HUES48 (cell line): ENCODE data around the gene TLE1.
"Not testable (repeated sequence)": the region's sequence is repeated elsewhere in the genome, so short reads cannot be mapped to it uniquely, and the experiment has no call there.

Experiments
- H3K27ac ChIP-seq: one replicate; pipeline ENCODE4 v1.7.0; 2013; ENCODE audit warnings: low read depth, low read length, inconsistent platforms
- H3K27me3 ChIP-seq: 2 replicates; pipeline ENCODE4 v1.6.1; 2013; ENCODE audit warnings: mild to moderate bottlenecking, low read length; ENCODE audit not compliant: control insufficient read depth, insufficient read depth
- H3K36me3 ChIP-seq: 2 replicates; pipeline ENCODE4 v1.6.1; 2013; ENCODE audit warnings: low read length; ENCODE audit not compliant: control insufficient read depth, insufficient read depth
- H3K4me1 ChIP-seq: 2 replicates; pipeline ENCODE4 v1.6.1; 2013; ENCODE audit warnings: mild to moderate bottlenecking, low read length; ENCODE audit not compliant: control insufficient read depth, insufficient read depth
- H3K4me3 ChIP-seq: 2 replicates; pipeline ENCODE4 v1.5.1; 2013; ENCODE audit warnings: mild to moderate bottlenecking, low read depth, low read length
- H3K9ac ChIP-seq: 2 replicates; pipeline ENCODE4 v1.6.1; 2013; ENCODE audit warnings: mild to moderate bottlenecking, low read depth, low read length, moderate library complexity
- H3K9me3 ChIP-seq: 2 replicates; pipeline ENCODE4 v1.6.1; 2013; ENCODE audit warnings: low read length; ENCODE audit not compliant: control insufficient read depth, insufficient read depth

The TLE1 gene

DNA sequence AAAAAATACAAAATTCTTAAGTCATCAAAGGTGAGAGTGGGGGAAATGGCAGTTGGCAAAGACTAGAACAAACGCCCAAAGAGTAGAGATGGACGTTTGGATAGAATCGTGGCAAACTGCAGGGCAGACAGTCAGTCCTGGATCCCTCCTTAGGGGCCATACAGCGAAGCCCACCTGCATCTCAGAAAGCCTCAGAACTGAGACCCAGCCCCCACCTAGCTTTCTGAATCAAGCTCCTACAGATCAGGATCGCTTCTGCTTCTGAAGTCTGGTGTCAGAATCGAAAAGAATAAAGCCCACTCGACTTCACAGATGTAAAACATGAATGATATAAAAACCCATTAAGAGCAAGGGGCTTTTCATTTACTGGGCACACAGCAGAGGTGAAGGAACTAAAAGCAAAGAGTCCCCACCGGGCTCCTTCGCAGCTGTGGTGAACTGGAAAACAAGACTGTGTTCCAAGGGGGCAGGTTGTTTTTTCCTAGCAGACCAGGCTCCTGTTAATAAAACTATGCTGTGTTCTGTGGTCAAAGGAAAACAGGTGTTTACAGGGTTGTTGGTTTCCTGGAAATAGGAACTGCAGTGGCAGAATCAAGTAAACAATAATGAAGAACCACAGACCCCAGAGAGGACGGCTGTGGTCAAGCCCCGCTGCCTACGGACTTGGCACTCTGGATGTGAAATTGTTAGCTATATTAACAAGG lies 91.8 kb downstream of the TLE1 start:
- Histone ChIP-seq H3K27ac (peak overlapping the region; percentile 34), H3K9ac (no peak overlapping the region), H3K9me3 (no peaks in the 10 kb centered on the region), H3K4me1 (peaks cover 80% of the 10 kb centered on the region), H3K4me3 (no peak overlapping the region), H3K27me3 (0 out of 2 replicates have a peak, but pooled peaks cover 5% of the 10 kb centered on the region), H3K36me3 (peaks cover 22% of the 10 kb centered on the region)

- peak overlapping the region; percentile 15; the same call in 1 of the 2 replicates for H3K4me3 ChIP-seq
- peaks cover 73% of the 10 kb centered on the region for H3K4me1 ChIP-seq
- no peak overlapping the region for H3K9ac ChIP-seq
- H3K27ac ChIP-seq: peak overlapping the region; percentile 80
- H3K9me3 ChIP-seq: no peaks in the 10 kb centered on the region
- peaks cover 21% of the 10 kb centered on the region for H3K36me3 ChIP-seq
- 0 out of 2 replicates have a peak, but pooled peaks cover 5% of the 10 kb centered on the region for H3K27me3 ChIP-seq
Measured at GRCh38 chr9:81596679-81597418, 92.5 kb downstream of the TLE1 start.

GRCh38 chr9:81595887-81596543 lies 93.3 kb downstream of the TLE1 start:
- peak overlapping the region; percentile 80 for H3K27ac ChIP-seq
- peaks cover 64% of the 10 kb centered on the region for H3K4me1 ChIP-seq
- H3K9me3 ChIP-seq: no peaks in the 10 kb centered on the region
- peak overlapping the region; percentile 15; the same call in 1 of the 2 replicates for H3K4me3 ChIP-seq
- H3K27me3 ChIP-seq: 0 out of 2 replicates have a peak, but pooled peaks cover 5% of the 10 kb centered on the region
- H3K36me3 ChIP-seq: peaks cover 29% of the 10 kb centered on the region
- H3K9ac ChIP-seq: no peak overlapping the region

GRCh38 chr9:81595293-81595692 lies 94.1 kb downstream of the TLE1 start:
- not testable (repeated sequence) for H3K9ac ChIP-seq, H3K4me3 ChIP-seq, H3K27ac ChIP-seq, H3K9me3 ChIP-seq, H3K27me3 ChIP-seq
- Histone ChIP-seq H3K36me3 (peaks cover 36% of the 10 kb centered on the region), H3K4me1 (peaks cover 57% of the 10 kb centered on the region)

GRCh38 chr9:81594415-81594814 lies 94.9 kb downstream of the TLE1 start:
- Histone ChIP-seq H3K27me3 (0 out of 2 replicates have a peak, but pooled peaks cover 5% of the 10 kb centered on the region), H3K9me3 (no peaks in the 10 kb centered on the region), H3K4me3 (no peak overlapping the region), H3K4me1 (peaks cover 50% of the 10 kb centered on the region), H3K9ac (no peak overlapping the region), H3K27ac (no peak overlapping the region), H3K36me3 (peaks cover 45% of the 10 kb centered on the region)

DNA sequence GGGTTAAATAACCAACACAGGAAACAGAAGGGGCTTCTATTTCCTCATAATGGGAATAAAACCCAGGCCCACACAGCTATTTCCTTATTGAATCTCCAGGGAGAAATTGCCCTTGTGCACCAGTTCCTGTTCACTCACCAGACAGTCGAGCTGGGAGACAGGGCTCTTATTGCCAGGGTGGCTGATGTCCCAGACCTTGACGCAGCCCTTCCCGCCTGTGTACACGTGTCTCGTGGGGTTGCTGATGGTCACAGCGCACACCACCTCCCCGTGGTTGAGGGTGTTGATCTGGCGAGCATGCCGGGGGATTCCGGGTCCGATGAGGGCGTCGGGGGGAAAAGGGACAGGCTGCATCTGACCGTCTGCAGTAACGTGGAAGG lies 96.5 kb downstream of the TLE1 start:
- H3K4me1 ChIP-seq: peaks cover 37% of the 10 kb centered on the region
- H3K9ac ChIP-seq: no peak overlapping the region
- no peaks in the 10 kb centered on the region for H3K27me3 ChIP-seq
- H3K9me3 ChIP-seq: no peaks in the 10 kb centered on the region
- H3K4me3 ChIP-seq: no peak overlapping the region
- H3K36me3 ChIP-seq: peaks cover 57% of the 10 kb centered on the region
- no peak overlapping the region for H3K27ac ChIP-seq

GRCh38 chr9:81591791-81592190 lies 97.6 kb downstream of the TLE1 start:
- Histone ChIP-seq H3K27ac (no peak overlapping the region), H3K9ac (no peak overlapping the region), H3K4me3 (no peak overlapping the region), H3K27me3 (no peaks in the 10 kb centered on the region), H3K4me1 (peaks cover 26% of the 10 kb centered on the region), H3K36me3 (peaks cover 68% of the 10 kb centered on the region), H3K9me3 (no peaks in the 10 kb centered on the region)

GRCh38 chr9:81590688-81591087 lies 98.7 kb downstream of the TLE1 start:
- Histone ChIP-seq H3K27ac (no peak overlapping the region), H3K27me3 (no peaks in the 10 kb centered on the region), H3K4me1 (peaks cover 15% of the 10 kb centered on the region), H3K36me3 (peaks cover 78% of the 10 kb centered on the region), H3K9ac (no peak overlapping the region), H3K9me3 (no peaks in the 10 kb centered on the region), H3K4me3 (no peak overlapping the region)

DNA sequence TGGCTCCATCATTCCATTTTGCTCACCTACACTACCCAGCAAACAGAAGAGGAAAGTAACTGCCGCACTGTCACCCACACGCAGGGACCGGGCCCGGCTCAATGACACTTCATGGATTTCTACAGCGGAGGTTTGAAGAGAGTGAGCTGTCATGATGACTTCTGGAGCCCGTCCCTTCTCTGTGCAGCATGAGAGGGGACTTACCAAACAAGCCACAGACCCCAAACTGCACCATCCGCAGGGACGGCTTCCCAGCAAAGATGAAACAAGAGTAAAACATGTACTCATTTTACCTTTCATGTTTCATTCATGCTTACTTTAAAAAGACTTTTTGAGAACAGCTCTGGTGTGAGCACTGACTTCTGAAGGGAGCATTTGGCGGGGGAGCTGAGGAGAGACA lies 99.5 kb downstream of the TLE1 start:
- no peak overlapping the region for H3K9ac ChIP-seq
- H3K4me3 ChIP-seq: no peak overlapping the region
- H3K4me1 ChIP-seq: 0 out of 2 replicates have a peak, but pooled peaks cover 11% of the 10 kb centered on the region
- no peaks in the 10 kb centered on the region for H3K27me3 ChIP-seq
- peaks cover 81% of the 10 kb centered on the region for H3K36me3 ChIP-seq
- no peak overlapping the region for H3K27ac ChIP-seq
- no peaks in the 10 kb centered on the region for H3K9me3 ChIP-seq

- Histone ChIP-seq H3K4me1 (0 out of 2 replicates have a peak, but pooled peaks cover 7% of the 10 kb centered on the region), H3K27ac (no peak overlapping the region), H3K9me3 (no peaks in the 10 kb centered on the region), H3K27me3 (no peaks in the 10 kb centered on the region), H3K9ac (no peak overlapping the region), H3K4me3 (no peak overlapping the region), H3K36me3 (peaks cover 84% of the 10 kb centered on the region)
Measured at GRCh38 chr9:81589392-81589791, 100.0 kb downstream of the TLE1 start.
